Keratinocyte (primary cell): ENCODE measurements around the gene TBCC. TPM values are rescaled to one million over a fixed set of nuclear protein-coding genes. Genes with fewer than 3 reads are reported as not detected.

Experiments
- DNase-seq: peaks from one replicate; pipeline ENCODE4 v3.0.0-alpha.2; 2011; ENCODE audit warnings: low read depth, missing footprints, low spot score
- FAIRE-seq: peaks from 2 replicates; lab custom pipeline; 2011; peaks lifted over from hg19 to GRCh38; lab: Jason Lieb, UNC
- H2AFZ ChIP-seq: 2 replicates; pipeline ENCODE4 v1.6.0; 2012; ENCODE audit warnings: low read length, control low read depth, inconsistent platforms; ENCODE audit not compliant: control insufficient read depth
- H3K27ac ChIP-seq: 2 replicates; pipeline ENCODE4 v1.5.1; 2011; ENCODE audit warnings: low read length; ENCODE audit not compliant: control insufficient read depth, insufficient read depth
- H3K27me3 ChIP-seq: 3 replicates; pipeline ENCODE4 v1.6.0; 2011; ENCODE audit warnings: low read length; ENCODE audit not compliant: control insufficient read depth, insufficient read depth; ENCODE audit errors: extremely low read depth
- H3K36me3 ChIP-seq, 2 experiments: 2 replicates in 1 of 2; 3 replicates in 1 of 2; pipeline ENCODE4 v1.5.1; 2011; ENCODE audit warnings: low read length in 2 of 2, mild to moderate bottlenecking in 1 of 2; ENCODE audit not compliant: control insufficient read depth in 2 of 2, insufficient read depth in 2 of 2; ENCODE audit errors: extremely low read depth in 1 of 2
- H3K4me1 ChIP-seq: 3 replicates; pipeline ENCODE4 v1.5.1; 2011; ENCODE audit warnings: low read length; ENCODE audit not compliant: control insufficient read depth, insufficient read depth; ENCODE audit errors: extremely low read depth
- H3K4me2 ChIP-seq: 3 replicates; pipeline ENCODE4 v1.6.0; 2011; ENCODE audit warnings: low read depth, low read length; ENCODE audit not compliant: control insufficient read depth, insufficient read depth; ENCODE audit errors: extremely low read depth
- H3K4me3 ChIP-seq, 3 experiments: fragments of 200-600 bp in 1 of 3; sonication (generic) in 1 of 3; 2 replicates in 2 of 3; 3 replicates in 1 of 3; pipeline ENCODE4 v1.5.1; 2011 to 2016; ENCODE audit warnings: low read length in 3 of 3, mild to moderate bottlenecking in 3 of 3, control low read depth in 2 of 3, inconsistent platforms in 1 of 3, low read depth in 1 of 3, mixed read lengths in 1 of 3, mixed run types in 1 of 3, moderate library complexity in 1 of 3; ENCODE audit not compliant: control insufficient read depth in 2 of 3, insufficient read depth in 2 of 3; ENCODE audit errors: extremely low read depth in 1 of 3
- H3K79me2 ChIP-seq: 2 replicates; pipeline ENCODE4 v1.6.0; 2012; ENCODE audit warnings: low read length; ENCODE audit not compliant: control insufficient read depth, insufficient read depth
- H3K9ac ChIP-seq: 3 replicates; pipeline ENCODE4 v1.6.0; 2011; ENCODE audit warnings: low read length; ENCODE audit not compliant: control insufficient read depth, insufficient read depth; ENCODE audit errors: extremely low read depth
- H3K9me1 ChIP-seq: 3 replicates; pipeline ENCODE4 v1.6.0; 2011; ENCODE audit warnings: low read length; ENCODE audit not compliant: control insufficient read depth, insufficient read depth; ENCODE audit errors: extremely low read depth
- H3K9me3 ChIP-seq: 2 replicates; pipeline ENCODE4 v1.5.1; 2012; ENCODE audit warnings: low read depth, low read length; ENCODE audit not compliant: control insufficient read depth
- H4K20me1 ChIP-seq: 3 replicates; pipeline ENCODE4 v1.6.0; 2011; ENCODE audit warnings: low read length; ENCODE audit not compliant: control insufficient read depth, insufficient read depth; ENCODE audit errors: extremely low read depth
- CTCF ChIP-seq, 3 experiments: IDR thresholded peaks in 1 of 3; conservative IDR thresholded peaks in 1 of 3; optimal IDR thresholded peaks in 1 of 3; 2 replicates in 2 of 3; 3 replicates in 1 of 3; pipeline versions ENCODE3 to v1.5.1; 2011; ENCODE audit warnings: low read length in 3 of 3, mild to moderate bottlenecking in 3 of 3, moderate library complexity in 2 of 3, control low read depth in 1 of 3, inconsistent platforms in 1 of 3; ENCODE audit not compliant: insufficient read depth in 2 of 3; ENCODE audit errors: extremely low read depth in 1 of 3
- EZH2 ChIP-seq: IDR thresholded peaks from one replicate; pipeline ENCODE4 v1.6.1; 2012; ENCODE audit warnings: inconsistent platforms, mild to moderate bottlenecking, low read length, moderate library complexity
- dilution Hi-C: fragments of 300-500 bp; cut with MboI; formaldehyde crosslinking; loops from one replicate; pipeline ENCODE4 v1.7.0; 2020; ENCODE audit warnings: low sequenced_read_pairs; ENCODE audit not compliant: extremely low pct_ligation_motif_present
- polyA plus RNA-seq, 5 experiments: library from polyadenylated mRNA; depleted of rRNA in 3 of 5; stranded (reverse) in 3 of 5; stranded (forward) in 1 of 5; unstranded in 1 of 5; fragments of >200 nt; gene quantifications; 1 replicate in 1 of 5; 2 replicates in 3 of 5; 3 replicates in 1 of 5; pipeline versions ENCODE4 v1.2.1 to v1.2.3, GENCODE V29; 2011 to 2012; ENCODE audit warnings: missing spikeins in 2 of 5, low read depth in 1 of 5, low replicate concordance in 1 of 5

Gene TBCC
- polyA plus RNA-seq, 1 donor (not counting 4 experiments of a cell fraction or from before 2014, with no cell fraction given) = 16.7 TPM

DNA sequence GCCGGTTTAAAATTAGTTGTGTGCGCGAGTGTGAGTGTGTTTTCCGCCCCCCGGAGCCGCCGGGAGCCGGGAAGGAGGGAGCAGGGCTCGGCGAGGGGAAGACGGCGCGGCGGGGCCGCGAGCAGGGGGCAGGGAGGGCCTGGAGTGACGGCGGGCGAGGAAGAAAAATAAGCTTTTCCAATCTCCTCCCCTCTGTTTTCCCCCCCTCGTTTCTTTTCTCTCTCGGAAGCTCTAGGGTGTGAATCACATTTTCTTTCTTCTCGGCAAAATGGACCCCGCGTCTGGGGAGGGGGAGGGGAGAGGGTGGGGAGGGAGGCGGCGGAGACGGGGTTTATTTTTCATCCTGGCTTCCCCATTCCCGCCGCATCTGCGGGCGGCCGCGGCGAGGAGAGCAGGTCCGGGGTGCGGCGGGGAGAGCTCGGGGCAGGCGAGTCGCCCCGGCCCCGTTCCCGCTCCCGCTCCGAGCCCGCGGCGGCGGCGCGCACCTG, 36.8 kb upstream of the TBCC start:
- Histone ChIP-seq H3K27ac (peak overlapping the region; percentile 95), H2AFZ (no peak overlapping the region), H4K20me1 (no peaks in the 10 kb centered on the region), H3K36me3 (peaks cover 0 to 1% of the 10 kb centered on the region in 2 experiments), H3K4me2 (peak overlapping the region; percentile 96), H3K9me1 (no peaks in the 10 kb centered on the region), H3K4me1 (peaks cover 8% of the 10 kb centered on the region), H3K9me3 (no peaks in the 10 kb centered on the region), H3K79me2 (peaks cover 18% of the 10 kb centered on the region), H3K4me3 (peak overlapping the region; percentile 82 to 88 (median 85)), H3K27me3 (no peaks in the 10 kb centered on the region), H3K9ac (peak overlapping the region; percentile 98)
- no peak for FAIRE-seq
- DNase-seq = no peak
- TF ChIP-seq CTCF (optimal IDR thresholded peaks at IDR 0.05 in 1 of 3, IDR thresholded peaks at IDR 0.05 in 1 of 3, conservative IDR thresholded peaks at IDR 0.05 in 1 of 3; ENCODE audit: extremely low read depth in 1 of 3, insufficient read depth in 2 of 3, low read length in 3 of 3) = no peak
- no peak for TF ChIP-seq EZH2
- dilution Hi-C loops = no loop called here

- dilution Hi-C loops = no loop called here
These were observed 36.1 kb upstream of the TBCC start, which contains the start of gene BICRAL for GRCh38 chr6:42781796-42782688. Gene BICRAL (plus strand): TSS chr6:42782052. CDS start chr6:42822023, 39,971 bp downstream.

More at GRCh38 chr6:42781796-42782688, 36.1 kb upstream of the TBCC start, which contains the start of gene BICRAL:
- H3K9me3 ChIP-seq = no peaks in the 10 kb centered on the region
- peaks cover 11% of the 10 kb centered on the region for H3K4me1 ChIP-seq
- H3K79me2 ChIP-seq = peaks cover 16% of the 10 kb centered on the region
- no peaks in the 10 kb centered on the region for H3K9me1 ChIP-seq
- H3K4me2 ChIP-seq = peak within 1 kb of the TSS; percentile 96
- peak within 1 kb of the TSS; percentile 82 to 88 (median 85) for H3K4me3 ChIP-seq
- peak within 1 kb of the TSS; percentile 78 for H2AFZ ChIP-seq
- no peaks in the 10 kb centered on the region for H3K27me3 ChIP-seq
- FAIRE-seq (no peak), DNase-seq (no peak)
- H3K36me3 ChIP-seq = peaks cover 0 to 1% of the 10 kb centered on the region in 2 experiments
- peak within 1 kb of the TSS; percentile 96 for H3K27ac ChIP-seq
- H4K20me1 ChIP-seq = no peaks in the 10 kb centered on the region
- H3K9ac ChIP-seq = peak within 1 kb of the TSS; percentile 98
- no peak for TF ChIP-seq EZH2
- TF ChIP-seq CTCF (optimal IDR thresholded peaks at IDR 0.05 in 1 of 3, IDR thresholded peaks at IDR 0.05 in 1 of 3, conservative IDR thresholded peaks at IDR 0.05 in 1 of 3; ENCODE audit: extremely low read depth in 1 of 3, insufficient read depth in 2 of 3, low read length in 3 of 3) = no peak
